OCI-LY3 (cell line): ENCODE measurements around the gene PC.

Experiments used
- H2AFZ ChIP-seq: fragments of 200-600, 300-600 bp; shearing (Covaris generic); 2 replicates; pipeline ENCODE4 v1.6.0; 2014; ENCODE audit warnings: antibody characterized with exemption, low read depth, low read length
- H3K27ac ChIP-seq: fragments of 200-600, 300-600 bp; sonication (generic); 2 replicates; pipeline ENCODE4 v1.5.1; 2014; ENCODE audit warnings: mild to moderate bottlenecking, low read length, moderate library complexity, mixed read lengths
- H3K27me3 ChIP-seq: fragments of 200-600, 300-600 bp; sonication (generic); 2 replicates; pipeline ENCODE4 v1.6.1; 2014; ENCODE audit warnings: low read depth, low read length, mixed read lengths
- H3K36me3 ChIP-seq: fragments of 200-600, 300-600 bp; sonication (generic); replicated peaks from 2 replicates; pipeline ENCODE3; 2014; ENCODE audit warnings: low read depth, low read length, mixed read lengths
- H3K4me1 ChIP-seq: fragments of 300-600, 200-600 bp; sonication (generic); 2 replicates; pipeline ENCODE4 v1.6.1; 2014; ENCODE audit warnings: low read length, mixed read lengths
- H3K4me2 ChIP-seq: fragments of 200-600, 300-600 bp; sonication (generic); 2 replicates; pipeline ENCODE4 v1.6.1; 2014; ENCODE audit warnings: low read length, mixed read lengths
- H3K4me3 ChIP-seq: fragments of 300-600, 200-600 bp; sonication (generic); 2 replicates; pipeline ENCODE4 v1.5.1; 2014; ENCODE audit warnings: antibody characterized with exemption, mild to moderate bottlenecking, low read length, moderate library complexity
- H3K79me2 ChIP-seq: fragments of 300-600, 200-600 bp; shearing (Covaris generic); 2 replicates; pipeline ENCODE4 v1.6.1; 2014; ENCODE audit warnings: mild to moderate bottlenecking, low read length, mixed read lengths
- H3K9ac ChIP-seq: fragments of 300-600, 200-600 bp; shearing (Covaris generic); 2 replicates; pipeline ENCODE4 v1.6.0; 2014; ENCODE audit warnings: mild to moderate bottlenecking, low read length, moderate library complexity
- H3K9me3 ChIP-seq: fragments of 200-600, 300-600 bp; shearing (Covaris generic); 2 replicates; pipeline ENCODE4 v1.6.1; 2014; ENCODE audit warnings: low read length, mixed read lengths; ENCODE audit not compliant: insufficient read depth
- H4K20me1 ChIP-seq: fragments of 200-600, 300-600 bp; sonication (generic); 2 replicates; pipeline ENCODE4 v1.6.1; 2016; ENCODE audit warnings: low read length, mixed read lengths; ENCODE audit not compliant: insufficient read depth
- CTCF ChIP-seq: fragments of 200-600, 300-600 bp; sonication (generic); IDR thresholded peaks from 2 replicates; pipeline ENCODE4 v1.5.1; 2014; ENCODE audit warnings: antibody characterized with exemption, low read length, low read depth
- EZH2phosphoT487 ChIP-seq: fragments of 200-600 bp; shearing (Covaris generic); IDR thresholded peaks from 2 replicates; pipeline ENCODE4 v1.6.1; 2018; ENCODE audit warnings: antibody characterized with exemption, mixed run types, low read depth

The PC gene

DNA sequence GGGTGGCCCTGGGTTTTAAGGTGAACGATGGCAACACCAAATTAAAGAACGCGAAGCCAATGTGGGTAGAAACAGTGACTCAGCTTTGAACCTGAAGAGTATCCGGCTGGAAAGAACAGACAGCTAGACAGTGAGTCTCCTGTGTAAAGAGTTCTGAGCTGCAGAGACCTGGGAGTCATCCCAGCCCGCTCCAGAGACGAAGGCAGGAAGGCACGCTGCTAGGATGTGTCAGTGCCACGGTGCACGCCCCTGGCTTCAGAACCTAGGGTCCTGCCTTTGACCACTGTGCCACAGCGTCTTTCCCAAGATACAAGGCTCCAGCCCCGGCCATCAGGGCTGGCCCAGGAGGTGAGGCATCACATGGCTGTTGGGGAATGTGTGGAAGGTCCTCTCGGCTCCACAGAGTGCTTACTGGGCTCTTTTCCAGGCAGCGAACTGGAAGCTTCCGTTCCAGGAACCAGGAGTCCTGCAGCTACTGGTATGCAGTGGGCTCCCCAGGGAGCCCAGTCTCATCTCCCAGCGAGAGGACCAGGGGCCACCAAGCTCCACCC is 71.4 kb downstream of the PC start:
- Histone ChIP-seq H3K27ac (no peak overlapping the region), H3K27me3 (no peaks in the 10 kb centered on the region), H3K4me2 (no peak overlapping the region), H3K9ac (no peak overlapping the region), H3K36me3 (no peaks in the 10 kb centered on the region), H3K9me3 (no peaks in the 10 kb centered on the region), H2AFZ (no peak overlapping the region), H4K20me1 (no peaks in the 10 kb centered on the region), H3K79me2 (no peaks in the 10 kb centered on the region), H3K4me1 (peaks cover 17% of the 10 kb centered on the region), H3K4me3 (no peak overlapping the region)
- TF ChIP-seq CTCF (no peak), EZH2phosphoT487 (no peak)

GRCh38 chr11:66885950-66886440 is 72.2 kb downstream of the PC start:
- peaks cover 16% of the 10 kb centered on the region for H3K4me1 ChIP-seq
- no peak overlapping the region for H3K4me3 ChIP-seq
- no peaks in the 10 kb centered on the region for H3K27me3 ChIP-seq
- no peaks in the 10 kb centered on the region for H4K20me1 ChIP-seq
- no peak overlapping the region for H2AFZ ChIP-seq
- TF ChIP-seq EZH2phosphoT487 = no peak
- no peak for TF ChIP-seq CTCF
- no peaks in the 10 kb centered on the region for H3K9me3 ChIP-seq
- no peaks in the 10 kb centered on the region for H3K36me3 ChIP-seq
- H3K4me2 ChIP-seq = no peak overlapping the region
- H3K79me2 ChIP-seq = no peaks in the 10 kb centered on the region
- H3K9ac ChIP-seq = no peak overlapping the region
- H3K27ac ChIP-seq = no peak overlapping the region

GRCh38 chr11:66885469-66885868 is 72.7 kb downstream of the PC start:
- no peaks in the 10 kb centered on the region for H4K20me1 ChIP-seq
- TF ChIP-seq EZH2phosphoT487 (no peak), CTCF (no peak)
- H3K79me2 ChIP-seq = no peaks in the 10 kb centered on the region
- H3K36me3 ChIP-seq = no peaks in the 10 kb centered on the region
- H3K9ac ChIP-seq = no peak overlapping the region
- no peak overlapping the region for H2AFZ ChIP-seq
- peaks cover 21% of the 10 kb centered on the region for H3K4me1 ChIP-seq
- no peak overlapping the region for H3K4me2 ChIP-seq
- no peak overlapping the region for H3K27ac ChIP-seq
- H3K27me3 ChIP-seq = no peaks in the 10 kb centered on the region
- H3K9me3 ChIP-seq = no peaks in the 10 kb centered on the region
- H3K4me3 ChIP-seq = no peak overlapping the region

DNA sequence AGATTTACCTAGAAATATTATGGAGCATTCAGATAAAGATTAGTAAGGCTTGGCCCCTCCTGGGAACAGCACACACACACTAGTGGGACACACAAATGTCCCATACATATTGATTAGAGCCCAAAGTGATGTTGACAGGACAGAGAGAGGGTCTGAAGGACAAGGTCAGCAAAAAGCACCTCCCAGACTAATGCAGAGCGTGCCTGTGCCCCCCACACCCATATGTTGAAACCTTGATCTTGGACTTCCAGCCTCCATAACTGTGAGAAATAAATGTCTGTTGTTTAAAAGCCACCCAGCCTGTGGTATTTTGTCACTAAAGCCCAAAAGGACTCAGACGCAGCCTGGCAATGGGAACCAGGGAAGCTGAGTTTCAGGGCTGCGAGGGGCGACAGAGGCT is 73.7 kb downstream of the PC start:
- H3K4me2 ChIP-seq = no peak overlapping the region
- no peaks in the 10 kb centered on the region for H3K36me3 ChIP-seq
- no peaks in the 10 kb centered on the region for H3K9me3 ChIP-seq
- H3K4me3 ChIP-seq = no peak overlapping the region
- no peaks in the 10 kb centered on the region for H3K79me2 ChIP-seq
- no peak overlapping the region for H2AFZ ChIP-seq
- TF ChIP-seq EZH2phosphoT487 (no peak), CTCF (no peak)
- H3K27me3 ChIP-seq = no peaks in the 10 kb centered on the region
- H3K27ac ChIP-seq = no peak overlapping the region
- H3K9ac ChIP-seq = no peak overlapping the region
- H4K20me1 ChIP-seq = no peaks in the 10 kb centered on the region
- H3K4me1 ChIP-seq = peaks cover 14% of the 10 kb centered on the region
